CD4-positive, alpha-beta T cell treated with Interferon alpha-2 for 1 hour (primary cell): ENCODE data around the gene GLA.

Source experiments
- DNase-seq, 2 donors: peaks; one replicate each; pipeline ENCODE4 v3.0.0-alpha.2; 2020 to 2022

The GLA gene

GRCh38 chrX:101407748-101408531 lies at the start of gene GLA, which contains the start of gene HNRNPH2:
TSS of gene GLA (minus strand) at chrX:101407925. CDS start at chrX:101407903, 22 bp downstream.
TSS of gene HNRNPH2 (plus strand) at chrX:101408222. CDS start at chrX:101411989, 3,767 bp downstream.
- DNase-seq: peak; percentile 95

DNA sequence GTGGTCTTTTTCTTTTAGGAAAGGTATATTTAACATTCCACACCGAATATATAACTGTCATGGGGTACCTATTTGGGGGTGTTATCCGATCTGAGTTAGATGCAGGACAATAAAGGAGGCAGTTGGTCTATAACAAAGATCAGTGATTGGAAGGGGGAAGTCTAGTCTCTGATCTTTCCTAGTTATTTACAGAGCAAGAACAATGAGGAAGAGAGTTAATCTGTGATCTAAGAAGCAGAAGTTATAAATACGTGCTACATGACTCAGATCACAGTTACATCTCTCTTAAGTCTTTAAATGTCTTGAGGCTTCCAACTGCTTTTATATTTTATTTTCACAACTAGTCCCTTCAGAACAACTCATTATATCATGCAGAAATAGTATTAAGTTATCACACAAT lies 44.3 kb upstream of the GLA start:
- no peak for DNase-seq

DNA sequence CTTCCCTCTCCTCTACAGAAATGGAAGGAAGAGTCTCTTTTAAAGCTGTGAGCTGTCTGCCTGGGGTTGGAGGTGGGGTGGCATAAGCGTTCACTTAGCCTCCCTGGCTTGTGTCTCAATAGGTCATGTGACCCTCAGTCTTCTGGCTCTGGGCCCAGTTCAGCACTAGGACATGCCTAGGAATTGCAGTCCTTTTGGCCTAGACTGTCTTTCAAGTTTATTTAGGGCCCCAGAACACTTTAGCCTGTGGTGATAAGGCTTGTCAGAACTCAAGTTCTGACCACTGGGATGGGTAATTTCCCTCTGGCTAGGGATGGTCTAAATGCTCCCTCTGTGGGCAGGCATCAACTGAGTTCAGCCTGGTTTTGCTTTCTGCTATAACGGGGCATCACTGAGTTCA lies 43.2 kb upstream of the GLA start:
- no peak for DNase-seq

DNA sequence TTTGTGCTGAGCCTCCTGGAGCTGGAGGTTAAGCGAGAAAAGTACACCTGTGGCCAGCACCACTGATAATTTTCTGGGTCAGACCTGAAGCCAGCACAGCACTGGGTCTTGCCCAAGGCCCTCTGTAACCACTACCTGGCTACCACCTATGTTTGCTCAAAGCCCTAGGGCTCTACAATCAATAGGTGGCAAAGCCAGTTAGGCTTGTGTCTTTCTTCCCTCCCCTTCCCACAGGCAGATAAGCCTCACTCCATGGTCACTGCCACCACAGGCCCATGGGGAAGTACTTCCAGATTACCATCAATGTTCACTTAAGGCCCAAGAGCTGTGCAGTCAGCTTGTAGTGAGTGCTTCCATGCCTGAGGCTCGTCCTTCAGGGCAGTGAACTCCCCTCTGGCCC lies 42.4 kb upstream of the GLA start:
- DNase-seq: no peak

- no peak for DNase-seq
These were observed 41.6 kb upstream of the GLA start for GRCh38 chrX:101449279-101449678.

GRCh38 chrX:101442085-101442484 lies 34.4 kb upstream of the GLA start:
- DNase-seq: no peak

DNA sequence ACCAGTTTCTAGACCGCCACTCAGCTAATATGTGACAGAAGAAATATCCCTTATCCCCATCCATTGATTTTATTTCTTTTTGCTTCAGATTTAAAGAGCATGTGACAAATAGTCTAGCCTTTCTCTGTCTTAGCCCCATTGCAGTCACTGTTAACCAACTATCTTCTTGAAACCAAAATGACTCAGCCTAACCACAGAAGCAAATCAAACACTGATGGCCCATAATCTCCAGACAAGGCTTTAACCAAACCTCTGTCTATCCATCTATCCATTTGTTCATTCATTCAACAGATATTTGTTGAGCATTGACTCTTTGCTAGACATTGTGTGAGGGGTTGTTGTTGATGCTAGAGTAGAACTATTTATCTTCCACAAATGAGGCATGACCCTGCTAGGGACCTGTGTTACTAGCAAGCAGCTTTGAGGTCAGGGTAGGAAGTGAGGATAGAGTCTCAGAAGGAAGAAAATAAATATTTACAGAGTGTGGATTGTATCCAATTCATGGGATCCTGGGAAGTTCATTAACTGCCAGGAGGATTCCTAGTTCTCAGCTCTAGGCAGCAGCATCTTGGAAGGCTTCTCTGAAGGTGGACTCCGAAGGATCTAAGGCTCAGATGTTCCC lies 22.8 kb upstream of the GLA start:
- DNase-seq: no peak

DNA sequence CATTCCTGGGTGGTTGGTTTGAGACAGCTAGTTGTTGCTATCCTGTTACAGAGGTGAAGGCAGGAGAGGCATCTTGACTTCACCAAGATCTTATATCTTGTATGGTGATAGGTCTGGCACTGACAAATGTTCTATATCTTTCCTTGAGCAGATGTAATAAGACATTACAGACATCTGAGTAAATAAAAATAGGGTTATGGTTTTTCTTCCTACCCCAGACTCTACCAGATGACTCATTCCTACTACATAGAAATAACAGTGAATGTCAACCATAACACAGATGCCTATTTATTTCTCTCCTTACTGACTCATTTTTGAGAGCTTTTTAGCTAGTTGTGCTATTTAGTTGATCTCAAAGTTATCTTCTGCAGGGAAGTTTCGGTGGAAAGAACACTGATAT lies 22.2 kb upstream of the GLA start:
- DNase-seq: no peak

DNA sequence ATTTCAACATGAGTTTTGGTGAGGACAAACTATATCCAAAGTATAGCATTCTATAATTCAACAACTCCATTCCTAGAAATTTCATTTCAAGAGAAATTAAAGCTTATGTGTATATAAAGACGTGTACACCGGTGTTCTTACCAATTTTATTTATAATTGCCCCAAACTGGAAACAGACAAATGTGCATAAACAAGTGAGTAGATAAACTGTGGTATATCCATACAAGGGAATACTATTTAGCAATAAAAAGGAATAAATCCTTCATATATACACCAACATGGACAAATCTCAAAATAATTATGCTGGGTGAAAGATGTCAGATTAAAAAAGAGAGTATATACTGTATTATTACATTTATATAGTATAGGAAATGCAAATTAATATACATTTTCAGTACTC lies 20.2 kb upstream of the GLA start:
- no peak for DNase-seq

GRCh38 chrX:101419489-101419888 lies 11.8 kb upstream of the GLA start:
- DNase-seq: no peak

GRCh38 chrX:101417981-101418841 lies 10.5 kb upstream of the GLA start:
- peak; percentile 50 to 51 for DNase-seq

GRCh38 chrX:101417190-101417589 lies 9.5 kb upstream of the GLA start:
- DNase-seq: no peak

DNA sequence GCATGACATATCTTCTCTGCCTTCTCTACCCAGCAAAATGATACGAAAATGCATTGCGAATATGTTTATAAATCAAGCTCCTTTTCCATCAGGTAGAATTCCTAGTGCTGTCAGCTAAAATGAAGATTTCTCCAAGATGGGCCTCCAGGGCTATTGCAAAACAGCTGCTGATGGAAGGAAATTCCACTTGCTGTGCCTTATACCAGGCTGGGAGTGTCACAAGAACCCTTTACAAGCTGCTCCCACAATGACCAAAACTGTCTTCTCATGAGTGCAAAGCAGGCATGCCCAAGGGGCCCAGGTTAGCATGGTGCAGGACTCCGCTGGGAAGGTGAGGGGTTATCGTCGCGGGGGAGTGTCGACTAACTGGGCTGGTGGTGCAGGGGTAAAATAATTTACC lies 9.0 kb upstream of the GLA start:
- no peak for DNase-seq

DNA sequence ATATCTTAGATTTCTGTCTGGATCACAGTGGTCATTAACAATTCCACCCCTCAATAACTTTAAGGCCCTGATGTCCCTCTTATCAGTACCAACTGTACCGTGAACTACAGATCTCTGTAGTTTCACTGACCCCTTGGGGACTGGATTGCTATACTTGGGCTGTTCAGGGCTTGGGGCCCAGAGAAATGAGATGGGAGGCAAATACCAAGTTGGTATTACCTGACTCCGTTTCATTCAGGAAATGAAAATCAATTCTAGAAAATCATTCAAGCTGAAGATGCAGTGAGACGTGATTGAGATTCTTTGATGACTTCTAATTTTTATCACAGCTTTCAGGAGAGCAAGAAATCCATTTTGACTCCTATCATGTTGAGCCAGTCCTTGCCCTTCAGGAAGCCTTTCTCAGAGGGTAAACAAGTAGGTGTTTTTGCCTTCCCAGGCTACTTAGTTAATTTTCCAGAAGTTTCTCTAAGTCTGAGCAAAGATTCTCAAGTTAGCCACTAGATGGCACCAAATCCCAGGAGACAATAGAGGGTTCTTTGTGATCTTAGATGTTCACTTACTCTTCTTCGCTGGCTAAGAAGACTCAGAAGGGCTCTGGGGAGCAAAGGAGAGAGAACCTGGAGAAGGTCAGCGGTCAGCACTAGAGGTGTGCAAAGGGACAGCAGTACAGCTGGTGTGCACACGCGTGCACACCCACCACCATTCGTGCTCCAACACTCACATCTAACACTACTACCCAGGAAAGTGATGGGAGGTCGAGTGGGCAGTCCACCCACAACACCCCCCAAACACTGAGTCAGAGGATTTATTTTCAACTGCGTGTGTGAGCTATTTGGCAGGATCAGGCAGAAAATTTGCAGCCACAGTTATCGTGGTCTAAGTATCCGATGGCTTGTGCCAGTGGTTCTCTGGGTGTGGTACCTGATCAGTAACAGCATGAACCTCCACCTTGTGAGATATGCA lies 7.7 kb upstream of the GLA start:
- peak; percentile 53 to 78 for DNase-seq

DNA sequence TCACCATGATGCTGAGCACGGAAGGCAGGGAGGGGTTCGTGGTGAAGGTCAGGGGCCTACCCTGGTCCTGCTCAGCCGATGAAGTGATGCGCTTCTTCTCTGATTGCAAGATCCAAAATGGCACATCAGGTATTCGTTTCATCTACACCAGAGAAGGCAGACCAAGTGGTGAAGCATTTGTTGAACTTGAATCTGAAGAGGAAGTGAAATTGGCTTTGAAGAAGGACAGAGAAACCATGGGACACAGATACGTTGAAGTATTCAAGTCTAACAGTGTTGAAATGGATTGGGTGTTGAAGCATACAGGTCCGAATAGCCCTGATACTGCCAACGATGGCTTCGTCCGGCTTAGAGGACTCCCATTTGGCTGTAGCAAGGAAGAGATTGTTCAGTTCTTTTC lies 4.3 kb upstream of the GLA start:
- DNase-seq: no peak

DNA sequence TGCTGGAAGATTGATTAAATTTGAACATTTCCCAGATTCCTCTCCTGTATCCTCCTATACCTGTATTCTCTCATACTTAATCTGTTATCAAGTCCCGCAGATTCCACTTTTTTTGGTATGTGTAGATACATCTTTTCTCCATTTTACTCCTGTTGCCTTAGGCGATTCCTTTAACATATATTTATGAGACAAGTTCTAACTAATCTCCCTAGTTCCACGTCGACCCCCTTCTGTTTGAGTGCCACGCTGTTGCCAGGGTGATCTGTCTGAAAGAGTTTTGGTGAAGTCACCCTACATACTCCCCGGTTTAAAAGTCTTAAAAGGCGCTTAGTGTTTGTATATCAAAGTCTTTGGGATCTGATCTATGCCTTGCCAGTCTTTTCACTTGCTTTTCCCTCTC lies 2.7 kb upstream of the GLA start:
- DNase-seq: peak in 1 of 2 donors; percentile 40

GRCh38 chrX:101409043-101409442 lies 1.3 kb upstream of the GLA start:
- DNase-seq: no peak

- DNase-seq: no peak
These were observed 762 bp upstream of the GLA start for GRCh38 chrX:101408532-101408841.

DNA sequence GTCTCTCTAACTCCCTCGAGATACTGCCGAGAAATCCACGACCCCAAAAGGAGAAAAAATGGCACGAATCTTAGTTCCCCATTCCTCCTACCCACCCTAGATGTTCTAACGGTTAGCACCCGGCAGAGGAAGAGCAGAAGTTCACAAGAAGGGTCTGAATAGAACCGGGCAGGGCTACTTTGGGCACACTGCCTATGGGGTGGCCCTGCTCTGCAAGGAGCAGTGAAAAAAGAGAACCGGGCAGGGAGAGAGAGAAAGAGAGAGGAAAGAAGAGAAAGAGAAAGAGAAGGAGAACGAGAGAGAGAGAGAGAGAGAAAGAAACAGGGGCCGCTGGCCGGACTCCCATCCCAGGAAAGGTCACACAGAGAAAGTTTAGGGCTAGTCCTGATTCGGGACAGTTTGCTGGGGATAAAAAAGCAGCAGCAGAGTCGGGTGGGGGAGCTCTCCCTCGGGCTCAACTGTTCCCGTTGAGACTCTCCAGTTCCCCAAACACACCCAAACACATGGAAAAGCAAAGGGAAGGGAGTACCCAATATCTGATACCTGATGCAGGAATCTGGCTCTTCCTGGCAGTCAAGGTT lies 468 bp downstream of the GLA start:
- DNase-seq: no peak

- no peak for DNase-seq
These were observed 7.9 kb downstream of the GLA start for GRCh38 chrX:101399825-101400224.

GRCh38 chrX:101398694-101399093 lies 9.0 kb downstream of the GLA start:
- no peak for DNase-seq

DNA sequence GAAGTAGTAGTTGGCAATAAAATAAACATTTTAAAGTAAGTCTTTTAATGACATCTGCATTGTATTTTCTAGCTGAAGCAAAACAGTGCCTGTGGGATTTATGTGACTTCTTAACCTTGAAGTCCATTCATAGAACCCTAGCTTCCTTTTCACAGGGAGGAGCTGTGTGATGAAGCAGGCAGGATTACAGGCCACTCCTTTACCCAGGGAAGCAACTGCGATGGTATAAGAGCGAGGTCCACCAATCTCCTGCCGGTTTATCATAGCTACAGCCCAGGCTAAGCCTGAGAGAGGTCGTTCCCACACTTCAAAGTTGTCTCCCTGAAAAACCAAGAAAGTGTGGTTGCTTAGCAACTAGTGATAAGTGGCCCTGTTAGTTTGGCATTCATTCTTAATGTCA lies 9.9 kb downstream of the GLA start:
- DNase-seq: no peak
